Left lung (tissue), 10 donors: ENCODE results near the gene EN2. TPM values are rescaled to one million over a fixed set of nuclear protein-coding genes. Genes with fewer than 3 reads are reported as not detected.

Source experiments
- ATAC-seq: fragments of 200-7000 bp; cut with Tn5 transposase; one replicate; pipeline ENCODE4 v1.9.1; 2020; ENCODE audit warnings: moderate library complexity
- DNase-seq, 4 donors: peaks; one replicate each; pipeline ENCODE4 v3.0.0-alpha.2; 2013 to 2020
- H3K27ac ChIP-seq, 2 donors: fragments of 200-600 bp; sonication (generic) in 1 of 2; one replicate each; pipeline versions ENCODE4 v1.5.0 to v1.8.0; 2020 to 2021
- H3K27me3 ChIP-seq, 2 donors: fragments of 200-600 bp; sonication (generic) in 1 of 2; one replicate each; pipeline versions ENCODE4 v1.5.0 to v1.8.0; 2020 to 2021
- H3K36me3 ChIP-seq, 2 donors: fragments of 200-600 bp; sonication (generic) in 1 of 2; one replicate each; pipeline versions ENCODE4 v1.5.0 to v1.8.0; 2020 to 2021
- H3K4me1 ChIP-seq, 2 donors: fragments of 200-600 bp; one replicate each; pipeline ENCODE4 v1.8.0; 2021
- H3K4me3 ChIP-seq, 2 donors: fragments of 200-600 bp; sonication (generic) in 1 of 2; one replicate each; pipeline versions ENCODE4 v1.5.0 to v1.8.0; 2020 to 2021; ENCODE audit warnings: mild to moderate bottlenecking in 1 of 2
- H3K9me3 ChIP-seq, 2 donors: fragments of 200-600 bp; sonication (generic) in 1 of 2; one replicate each; pipeline versions ENCODE4 v1.5.0 to v1.8.0; 2020 to 2021
- intact Hi-C, 2 donors: fragments of 100-400 bp; cut with DNase I; formaldehyde crosslinking; loops; one replicate each; pipeline versions ENCODE4 v1.11.2 to v1.14.2; 2022
- polyA plus RNA-seq, 6 donors: library from polyadenylated mRNA; unstranded; fragments of 120-200 nt; gene quantifications; one replicate each; pipeline ENCODE4 v1.2.1, GENCODE V29; 2013; ENCODE audit not compliant: insufficient read length in 6 of 6
- total RNA-seq, 2 donors: library from RNA; stranded (reverse); fragmentation: NEBNext Ultra II Directional; extraction: Animal tissue kit (Norgen Biotek cat#: 25700); gene quantifications; one replicate each; pipeline ENCODE4 v1.2.1, GENCODE V29; 2021
- TF ChIP-seq, protein P1 (sequence below), 2 donors: fragments of 200-600 bp; sonication (generic) in 1 of 2; IDR thresholded peaks; one replicate each; pipeline versions ENCODE4 v1.5.0 to v1.8.0; 2021; ENCODE audit warnings: antibody characterized with exemption in 2 of 2
- donor health status: DM: no; HTN: yes; CAD: no.
- donor health status: DM: no; HTN: no; CAD: no.

EN2 gene
- total and polyA plus RNA-seq, 8 donors: not detected

GRCh38 chr7:155411718-155412415 lies 46.1 kb upstream of the EN2 start:
- no peak overlapping the region for H3K4me3 ChIP-seq
- TF ChIP-seq, protein P1, sequence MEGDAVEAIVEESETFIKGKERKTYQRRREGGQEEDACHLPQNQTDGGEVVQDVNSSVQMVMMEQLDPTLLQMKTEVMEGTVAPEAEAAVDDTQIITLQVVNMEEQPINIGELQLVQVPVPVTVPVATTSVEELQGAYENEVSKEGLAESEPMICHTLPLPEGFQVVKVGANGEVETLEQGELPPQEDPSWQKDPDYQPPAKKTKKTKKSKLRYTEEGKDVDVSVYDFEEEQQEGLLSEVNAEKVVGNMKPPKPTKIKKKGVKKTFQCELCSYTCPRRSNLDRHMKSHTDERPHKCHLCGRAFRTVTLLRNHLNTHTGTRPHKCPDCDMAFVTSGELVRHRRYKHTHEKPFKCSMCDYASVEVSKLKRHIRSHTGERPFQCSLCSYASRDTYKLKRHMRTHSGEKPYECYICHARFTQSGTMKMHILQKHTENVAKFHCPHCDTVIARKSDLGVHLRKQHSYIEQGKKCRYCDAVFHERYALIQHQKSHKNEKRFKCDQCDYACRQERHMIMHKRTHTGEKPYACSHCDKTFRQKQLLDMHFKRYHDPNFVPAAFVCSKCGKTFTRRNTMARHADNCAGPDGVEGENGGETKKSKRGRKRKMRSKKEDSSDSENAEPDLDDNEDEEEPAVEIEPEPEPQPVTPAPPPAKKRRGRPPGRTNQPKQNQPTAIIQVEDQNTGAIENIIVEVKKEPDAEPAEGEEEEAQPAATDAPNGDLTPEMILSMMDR (IDR thresholded peaks at IDR 0.05): no peak
- no peaks in the 10 kb centered on the region for H3K9me3 ChIP-seq
- no peak for ATAC-seq
- peak in 1 of 4 donors; percentile 34 for DNase-seq
- H3K36me3 ChIP-seq: no peaks in the 10 kb centered on the region
- no peak overlapping the region for H3K27ac ChIP-seq
- peaks cover 0 to 46% of the 10 kb centered on the region in 2 donors for H3K27me3 ChIP-seq
- no peaks in the 10 kb centered on the region for H3K4me1 ChIP-seq
- intact Hi-C loops: no loop called here

- TF ChIP-seq, protein P1 (IDR thresholded peaks at IDR 0.05): peak; percentile 70 to 73
- Histone ChIP-seq H3K4me3 (no peak overlapping the region), H3K9me3 (no peaks in the 10 kb centered on the region), H3K36me3 (no peaks in the 10 kb centered on the region), H3K27me3 (peaks cover 0 to 54% of the 10 kb centered on the region in 2 donors), H3K27ac (no peak overlapping the region), H3K4me1 (no peaks in the 10 kb centered on the region)
- DNase-seq (peak; percentile 19 to 77 (median 44)), ATAC-seq (peak; percentile 91)
- intact Hi-C loops: no loop called here
Measured at GRCh38 chr7:155412416-155413253, 45.3 kb upstream of the EN2 start.

- no peak for ATAC-seq
- TF ChIP-seq, protein P1 (IDR thresholded peaks at IDR 0.05): no peak
- no peak overlapping the region for H3K4me3 ChIP-seq
- intact Hi-C loops: no loop called here
- H3K27me3 ChIP-seq: peaks cover 0 to 62% of the 10 kb centered on the region in 2 donors
- peak in 1 of 4 donors; percentile 21 for DNase-seq
- H3K27ac ChIP-seq: no peak overlapping the region
- H3K36me3 ChIP-seq: no peaks in the 10 kb centered on the region
- H3K9me3 ChIP-seq: no peaks in the 10 kb centered on the region
- H3K4me1 ChIP-seq: no peaks in the 10 kb centered on the region
Measured at GRCh38 chr7:155414547-155415492, 43.1 kb upstream of the EN2 start.

GRCh38 chr7:155416646-155417380 lies 41.1 kb upstream of the EN2 start:
- intact Hi-C loops: no loop called here
- TF ChIP-seq, protein P1 (IDR thresholded peaks at IDR 0.05): no peak
- Histone ChIP-seq H3K9me3 (no peaks in the 10 kb centered on the region), H3K4me3 (no peak overlapping the region), H3K27me3 (peaks cover 0 to 59% of the 10 kb centered on the region in 2 donors), H3K27ac (no peak overlapping the region), H3K4me1 (no peaks in the 10 kb centered on the region), H3K36me3 (no peaks in the 10 kb centered on the region)
- peak in 1 of 4 donors; percentile 69 for DNase-seq
- ATAC-seq: no peak
